NCI-H510A treated with DMSO at 0.1 percent for 48 hours (cell line): ENCODE results near the gene UTF1.

Source experiments
- DNase-seq: peaks from one replicate; lab custom pipeline; 2025; lab: John Stamatoyannopoulos, UW

The UTF1 gene

DNA sequence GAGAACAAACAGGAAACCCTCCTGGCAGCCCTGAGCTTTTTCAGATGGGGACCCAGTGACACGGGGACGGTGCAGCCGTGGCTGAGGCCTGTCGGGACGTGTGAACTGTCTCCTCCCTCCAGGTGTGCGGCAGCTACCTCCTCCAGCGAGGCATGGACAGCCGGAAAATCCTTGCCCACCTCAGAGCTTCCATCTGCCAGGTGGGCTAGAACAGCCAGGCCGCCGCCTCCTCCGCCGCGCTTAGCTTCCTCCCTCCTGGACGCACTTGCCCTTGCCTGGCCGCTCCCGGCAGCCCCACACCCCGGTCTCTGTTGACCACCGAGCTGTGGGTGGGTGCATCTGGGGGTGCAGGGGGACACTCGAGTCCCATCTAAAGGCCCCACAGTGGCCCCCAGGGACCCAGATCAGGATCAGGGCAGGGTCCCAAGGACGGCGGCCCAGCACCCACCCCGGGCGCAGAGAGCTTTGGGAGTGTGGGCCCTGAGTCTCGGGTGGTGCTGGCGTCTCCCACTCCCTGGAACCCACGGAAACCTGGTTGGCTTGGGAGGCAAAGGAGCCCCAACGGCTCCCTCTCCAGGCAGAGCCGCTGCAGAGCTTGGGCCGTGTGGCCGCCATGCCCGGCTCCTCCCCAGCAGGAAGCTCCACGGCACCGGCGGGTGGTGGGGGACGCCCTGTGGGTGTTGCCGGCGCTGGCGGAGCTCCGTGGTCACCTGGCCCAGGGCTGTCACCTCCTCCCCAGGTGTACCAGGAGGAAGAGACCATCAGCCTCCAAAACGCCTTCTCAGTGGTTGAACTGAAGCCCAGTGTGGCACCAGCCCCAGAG is 32.9 kb upstream of the UTF1 start:
- DNase-seq, result no peak

DNA sequence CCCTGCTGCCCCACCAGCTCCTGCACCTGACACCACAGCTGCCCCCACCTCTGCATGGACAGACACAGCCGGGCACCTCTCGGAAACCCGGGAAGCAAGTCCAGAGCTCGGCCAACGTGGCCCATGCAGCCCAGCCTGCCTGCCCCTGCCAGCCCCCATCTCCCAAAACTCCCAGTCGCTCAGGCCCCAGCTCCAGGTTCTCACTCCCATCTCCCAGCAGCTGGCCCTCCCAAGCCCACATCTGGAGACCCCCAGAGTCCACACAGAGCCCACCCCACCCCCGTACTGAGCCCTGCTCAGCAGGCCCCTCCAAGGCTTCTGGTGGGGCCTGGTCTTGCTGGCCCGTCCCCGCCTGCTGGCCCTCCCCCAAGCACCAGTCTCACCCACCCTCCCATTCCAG is 32.2 kb upstream of the UTF1 start:
- DNase-seq, result no peak

DNA sequence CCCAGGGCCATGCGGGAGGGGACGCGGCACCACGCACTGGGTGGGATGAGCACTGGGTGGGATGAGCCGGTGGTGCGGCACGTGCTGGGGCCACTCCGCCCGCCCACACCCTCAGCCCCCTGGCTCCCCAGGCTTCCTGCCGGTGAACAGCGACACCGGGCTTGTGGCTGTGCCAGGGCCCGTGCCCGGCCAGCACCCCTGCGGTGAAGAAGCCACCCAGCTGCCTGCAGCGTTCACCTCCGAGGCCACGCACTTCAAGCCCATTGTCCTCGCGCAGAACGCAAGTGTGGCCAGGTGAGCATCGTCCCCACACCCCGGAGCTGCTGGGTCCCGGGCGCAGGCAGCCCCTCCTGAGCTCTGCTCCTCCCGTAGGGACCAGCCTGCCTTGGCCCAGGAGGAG is 31.8 kb upstream of the UTF1 start:
- no peak for DNase-seq

DNA sequence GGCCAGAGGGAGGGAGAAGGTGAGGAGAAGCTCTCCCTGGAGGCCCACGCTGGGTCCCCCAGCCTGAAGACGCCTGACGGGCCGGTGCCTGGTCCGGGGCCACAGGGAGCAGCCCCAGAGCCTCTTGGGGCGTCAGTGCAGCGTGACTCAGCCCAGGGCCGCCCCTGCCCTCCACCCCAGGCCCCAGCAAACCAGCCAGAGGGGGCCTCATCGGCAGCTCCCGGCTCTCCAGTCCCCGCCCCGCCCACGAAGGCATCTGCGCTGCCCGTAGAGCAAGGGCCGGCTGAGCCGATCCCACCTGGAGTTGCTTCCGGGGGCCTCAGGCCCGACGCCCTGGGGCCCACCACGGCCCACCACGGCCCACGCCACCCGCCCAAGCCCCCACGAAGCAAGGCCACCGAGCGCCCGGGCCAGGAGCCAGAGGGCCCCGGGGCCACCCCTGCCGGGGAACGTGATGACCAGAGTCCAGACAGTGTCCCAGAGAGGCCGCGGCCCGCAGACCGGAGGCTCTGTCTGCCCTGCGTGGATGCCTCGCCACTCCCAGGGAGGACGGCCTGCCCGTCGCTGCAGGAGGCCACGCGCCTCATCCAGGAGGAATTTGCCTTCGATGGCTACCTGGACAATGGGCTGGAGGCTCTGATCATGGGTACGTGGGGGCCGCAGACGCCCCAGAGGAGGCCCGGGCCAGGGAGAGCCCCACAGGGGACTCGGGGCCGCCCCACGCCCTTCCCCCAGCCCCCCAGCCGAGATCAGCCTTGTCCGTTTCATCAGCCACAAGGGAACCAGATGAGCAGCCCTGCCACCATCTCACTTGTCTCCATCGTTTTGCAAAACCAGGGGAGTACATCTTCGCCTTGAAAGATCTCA is 31.2 kb upstream of the UTF1 start:
- no peak for DNase-seq

DNA sequence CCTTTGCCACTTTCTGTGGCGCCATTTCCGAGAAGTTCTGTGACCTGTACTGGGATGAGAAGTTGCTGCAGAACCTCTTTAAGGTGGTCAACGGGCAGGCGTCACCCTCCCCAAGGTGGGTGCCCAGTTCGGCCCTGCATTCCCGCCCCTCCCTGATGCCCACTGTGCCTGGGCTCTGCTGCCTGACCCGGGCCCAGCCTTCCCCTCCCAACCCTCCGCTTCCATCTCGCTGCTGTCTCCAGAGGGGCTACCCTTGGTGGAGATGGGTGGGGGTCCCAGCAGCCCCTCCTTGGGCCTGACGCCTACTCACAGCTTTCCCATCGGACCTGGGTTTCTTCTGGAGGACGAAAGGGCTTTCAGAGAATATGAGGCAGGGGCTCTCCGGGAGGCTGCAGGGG is 30.5 kb upstream of the UTF1 start:
- no peak for DNase-seq

DNA sequence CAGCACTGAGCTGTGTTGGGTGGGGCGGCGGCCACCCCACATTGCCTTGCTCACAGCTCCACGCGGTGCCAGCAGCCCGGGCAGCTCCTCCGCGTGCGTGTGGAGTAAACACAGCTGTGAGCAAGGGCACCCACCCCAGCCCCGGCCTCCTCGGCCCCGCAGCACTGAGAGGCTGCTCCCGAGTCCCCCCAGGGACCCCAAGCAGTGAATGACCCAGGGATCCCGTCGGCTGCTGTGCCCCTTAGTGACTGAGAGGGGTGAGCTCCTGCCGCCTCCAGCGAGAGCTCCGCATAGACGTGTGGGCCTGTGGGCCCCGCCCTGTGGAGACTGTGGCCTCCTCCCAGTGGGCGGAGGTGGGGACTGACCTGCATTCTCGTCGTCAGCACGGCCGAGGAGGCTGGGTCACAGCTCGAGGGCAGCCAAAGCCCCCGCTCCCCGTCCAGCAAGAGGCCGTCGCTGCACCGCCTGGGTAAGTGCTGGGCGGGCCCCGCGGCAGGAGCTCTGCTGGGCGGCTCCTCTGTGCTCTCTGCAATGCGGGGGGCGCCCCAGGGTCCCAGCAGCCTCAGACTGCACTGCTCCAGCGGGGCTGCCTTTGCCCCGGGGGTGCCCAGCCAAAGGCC is 29.9 kb upstream of the UTF1 start:
- DNase-seq, result no peak

DNA sequence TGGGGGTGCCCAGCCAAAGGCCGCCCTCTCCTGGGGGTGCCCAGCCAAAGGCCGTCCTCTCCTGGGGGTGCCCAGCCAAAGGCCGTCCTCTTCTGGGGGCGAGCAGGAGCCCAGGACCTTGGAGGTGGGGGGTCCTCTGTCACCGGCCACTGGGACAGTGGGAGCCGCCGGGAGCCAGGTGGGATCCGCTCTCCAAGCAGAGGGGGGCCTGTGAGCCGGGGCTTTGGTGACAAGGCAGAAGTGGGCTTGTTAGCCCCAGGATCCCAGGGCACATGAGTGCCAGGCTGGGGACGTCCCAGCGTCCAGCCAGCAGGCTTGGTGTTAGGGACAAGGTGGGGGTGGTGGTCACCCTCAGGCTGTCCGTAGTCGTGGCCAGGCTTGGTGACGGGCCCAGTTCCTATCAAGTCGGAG is 29.4 kb upstream of the UTF1 start:
- no peak for DNase-seq

DNA sequence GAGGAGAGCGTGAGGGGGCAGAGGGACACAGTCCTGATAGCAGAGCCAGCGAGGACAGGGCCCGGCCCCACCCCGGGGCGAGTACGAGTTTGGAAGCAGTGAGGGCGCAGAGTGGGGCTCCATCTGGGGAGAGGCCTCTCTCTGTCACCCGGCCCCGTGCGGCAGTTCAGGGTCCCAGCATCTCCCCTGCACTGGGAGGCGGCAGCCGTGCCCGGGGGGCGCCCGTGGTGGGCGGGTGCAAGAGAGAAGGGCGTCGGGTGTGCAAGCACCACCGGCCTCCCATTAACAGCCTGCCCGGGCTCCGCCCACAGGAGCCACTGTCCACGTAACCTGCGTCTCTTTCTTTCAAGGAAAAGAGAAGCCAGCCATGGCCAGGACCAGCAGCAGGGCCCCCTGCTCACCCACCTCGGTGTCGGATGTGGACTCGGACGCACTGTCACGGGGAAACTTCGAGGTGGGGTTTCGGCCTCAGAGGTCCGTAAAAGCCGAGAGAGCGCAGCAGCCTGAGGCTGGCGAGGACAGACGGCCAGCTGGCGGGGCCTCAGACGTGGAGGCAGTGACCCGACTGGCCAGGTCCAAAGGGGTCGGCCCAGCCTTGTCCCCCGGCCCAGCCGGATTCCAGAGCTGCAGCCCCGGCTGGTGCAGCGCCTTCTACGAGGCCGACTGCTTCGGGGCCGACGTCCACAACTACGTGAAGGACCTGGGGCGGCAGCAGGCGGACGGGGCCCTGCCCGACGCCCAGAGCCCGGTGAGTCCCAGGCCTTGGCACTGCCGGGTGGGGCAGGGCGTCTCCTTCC is 28.7 kb upstream of the UTF1 start:
- no peak for DNase-seq

DNA sequence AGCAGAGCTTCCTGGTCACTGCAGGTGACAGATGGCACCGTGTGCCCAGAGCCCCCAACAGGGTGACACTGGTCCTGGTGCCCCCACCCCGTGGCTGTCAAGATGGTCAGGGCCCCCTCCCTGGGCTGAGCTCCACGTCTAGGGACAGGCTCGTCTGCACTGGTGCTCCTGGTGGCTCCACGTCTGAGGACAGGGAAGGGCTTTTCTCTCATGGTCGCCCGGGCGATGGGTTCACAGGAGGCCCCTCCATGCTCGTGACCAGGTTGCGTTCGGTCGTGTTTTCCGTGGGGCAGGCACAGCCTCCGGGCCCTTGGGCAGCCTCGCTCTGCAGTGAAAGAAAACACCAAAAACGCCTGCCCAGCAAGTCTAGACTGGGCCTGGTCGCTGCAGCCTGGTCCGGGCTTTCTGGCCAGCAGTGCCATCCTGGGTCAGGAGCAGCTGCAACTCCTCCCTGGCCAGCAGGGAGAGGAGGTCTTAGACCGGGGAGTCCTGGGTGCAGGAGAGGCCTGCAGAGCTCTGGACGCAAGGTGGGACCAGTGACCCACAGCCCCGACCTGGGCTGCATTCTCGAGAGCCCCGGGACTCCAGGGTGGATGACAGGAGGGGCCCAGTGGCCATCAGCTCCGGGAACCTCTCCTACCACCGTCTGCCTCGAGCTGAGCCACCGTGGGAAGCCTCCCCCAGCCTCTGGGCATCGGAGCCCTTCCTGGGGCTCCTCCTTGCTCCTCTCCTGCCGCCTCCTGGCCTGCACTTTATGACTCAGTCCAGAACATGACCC is 27.9 kb upstream of the UTF1 start:
- DNase-seq, result no peak

DNA sequence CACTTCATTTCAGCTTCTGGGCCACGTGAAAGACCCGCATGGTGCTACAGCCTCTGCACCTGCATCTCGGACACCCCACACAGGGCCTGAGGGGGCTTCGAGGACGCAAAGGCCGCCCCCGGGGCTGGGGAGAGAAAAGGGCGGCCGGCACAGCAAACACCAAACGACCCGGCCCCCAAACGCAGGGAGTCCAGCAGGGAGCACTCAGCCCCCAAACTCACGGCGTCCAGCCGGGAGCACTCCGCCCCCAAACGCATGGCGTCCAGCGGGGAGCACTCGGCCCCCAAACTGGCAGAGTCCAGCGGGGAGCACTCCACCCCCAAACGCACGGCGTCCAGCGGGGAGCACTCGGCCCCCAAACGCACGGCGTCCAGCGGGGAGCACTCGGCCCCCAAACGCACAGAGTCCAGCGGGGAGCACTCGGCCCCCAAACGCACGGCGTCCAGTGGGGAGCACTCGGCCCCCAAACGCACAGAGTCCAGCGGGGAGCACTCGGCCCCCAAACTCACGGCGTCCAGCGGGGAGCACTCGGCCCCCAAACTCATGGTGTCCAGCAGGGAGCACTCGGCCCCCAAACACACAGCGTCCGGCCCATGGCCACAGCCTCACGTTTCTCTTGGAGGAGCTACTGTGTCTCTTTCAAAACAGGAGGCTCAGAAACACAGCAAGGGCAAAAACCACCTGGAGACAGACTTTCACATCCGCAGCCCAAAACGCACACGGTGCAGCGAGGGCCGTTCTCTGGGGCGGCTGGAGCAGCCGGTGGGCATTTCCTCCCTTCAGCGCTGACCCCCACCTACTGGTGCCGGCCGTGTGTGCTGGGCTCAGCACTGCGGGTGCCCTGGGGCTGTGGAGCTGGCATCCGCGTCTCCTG is 27.0 kb upstream of the UTF1 start:
- no peak for DNase-seq

DNA sequence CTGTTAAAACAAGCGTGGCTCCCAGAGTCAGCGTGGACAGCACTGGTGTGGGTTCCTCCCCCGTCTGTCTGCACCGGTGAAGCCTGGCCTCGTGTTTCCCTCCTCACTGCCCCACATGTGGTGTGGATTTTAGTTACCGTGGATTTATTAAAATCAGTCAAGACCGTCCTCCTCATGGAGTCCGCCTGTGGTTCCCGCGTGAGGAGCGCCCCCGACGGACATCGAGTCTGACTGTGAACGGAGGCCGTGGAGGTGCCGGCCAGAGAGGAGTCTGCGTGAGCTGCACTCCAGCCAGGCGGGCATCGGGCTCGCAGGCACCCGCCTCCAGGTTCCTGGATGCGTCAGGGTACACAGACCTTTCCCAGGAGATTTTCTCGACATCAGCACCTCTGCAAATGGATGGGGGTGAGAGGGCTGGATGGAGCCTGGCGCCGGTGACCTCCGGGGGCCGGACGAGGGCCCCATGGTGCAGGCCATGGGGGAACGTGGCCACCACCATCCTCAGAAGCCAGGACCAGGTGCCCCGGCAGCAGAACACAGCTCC is 26.3 kb upstream of the UTF1 start:
- no peak for DNase-seq

DNA sequence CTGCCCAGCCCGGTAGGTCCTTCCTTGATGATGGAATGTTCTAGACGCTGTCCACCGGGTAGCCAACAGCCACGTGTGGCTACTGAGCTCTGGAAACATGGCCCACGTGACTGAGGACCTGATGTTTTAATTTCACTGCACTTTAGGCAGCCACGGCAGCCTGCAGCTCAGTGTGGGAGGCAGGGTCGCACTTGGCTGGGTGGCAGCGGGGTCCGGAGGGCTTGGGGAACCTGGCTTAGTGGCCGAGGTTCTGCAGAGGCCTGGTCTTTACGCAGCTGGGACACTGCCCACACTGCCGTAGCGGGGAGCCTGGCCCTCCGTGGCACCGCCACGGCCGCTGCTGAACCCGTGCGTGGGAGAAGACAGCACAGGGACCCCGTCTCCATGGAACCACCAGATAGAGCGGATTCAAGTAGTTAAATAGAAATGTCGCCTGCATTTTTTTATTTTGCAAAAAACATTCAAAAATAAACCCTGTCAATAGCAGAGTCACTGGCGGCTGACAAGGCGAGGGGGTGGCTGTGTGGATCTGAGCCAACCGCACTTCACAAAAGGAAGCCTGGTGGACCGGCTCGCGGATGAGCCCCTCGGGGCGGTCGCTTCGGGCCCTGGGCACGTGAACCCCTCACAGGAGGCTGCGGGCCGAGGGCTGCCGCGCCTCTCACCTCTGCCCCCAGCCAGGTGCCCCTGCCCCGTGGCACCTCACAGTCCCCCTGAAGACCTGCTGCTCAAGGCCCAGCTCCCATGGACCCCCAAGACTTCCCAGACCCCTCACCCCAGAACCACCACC is 25.6 kb upstream of the UTF1 start:
- no peak for DNase-seq

DNA sequence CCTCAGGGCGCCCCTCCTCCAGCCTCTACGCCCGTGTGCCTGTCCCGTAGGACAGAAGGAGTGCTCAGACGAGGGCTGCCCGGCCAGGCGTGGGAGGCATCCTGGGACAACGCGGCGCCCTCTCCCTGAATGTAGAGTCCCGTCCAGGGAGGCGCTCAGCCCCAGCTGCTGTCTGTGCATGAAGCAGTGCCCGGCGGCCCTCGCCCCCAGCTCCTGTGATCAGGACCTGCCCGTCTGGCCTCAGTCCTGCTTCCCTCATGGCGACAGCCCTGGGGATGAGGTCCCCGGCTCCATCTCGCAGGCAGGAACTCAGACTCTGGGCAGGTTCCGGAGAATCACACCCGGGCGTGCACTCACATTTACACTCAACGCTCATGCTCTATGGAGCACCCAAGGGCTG is 24.9 kb upstream of the UTF1 start:
- DNase-seq, result no peak

DNA sequence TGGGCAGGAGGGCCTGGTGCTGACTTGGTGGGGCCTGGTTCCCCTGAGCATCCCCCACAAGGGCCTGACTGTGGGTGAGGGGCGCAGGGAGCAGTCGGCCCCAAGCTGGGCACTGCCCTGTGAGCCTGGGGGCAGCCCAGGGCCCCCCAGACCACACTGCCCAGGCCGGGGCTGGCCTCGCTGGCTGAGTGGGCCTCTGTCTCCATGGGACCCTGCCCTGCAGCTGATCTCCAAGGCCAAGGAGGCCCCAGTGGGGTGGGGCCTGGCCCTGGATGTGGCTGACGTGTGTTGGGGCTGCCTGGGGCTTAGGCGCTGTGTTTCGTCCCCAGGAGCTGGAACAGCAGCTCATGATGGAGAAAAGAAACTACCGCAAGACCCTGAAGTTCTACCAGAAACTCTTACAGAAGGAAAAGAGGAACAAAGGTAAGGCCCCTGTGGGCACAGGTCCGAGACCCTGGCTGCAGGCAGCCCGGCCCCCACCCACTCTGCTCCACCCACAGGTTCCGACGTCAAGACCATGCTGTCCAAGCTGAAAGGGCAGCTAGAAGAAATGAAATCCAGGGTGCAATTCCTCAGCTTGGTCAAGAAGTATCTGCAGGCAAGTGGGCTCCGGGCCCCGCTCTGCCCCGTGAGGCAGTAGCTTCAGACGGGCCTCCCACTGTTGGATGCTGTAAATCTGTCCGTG is 23.5 kb upstream of the UTF1 start:
- DNase-seq, result no peak

DNA sequence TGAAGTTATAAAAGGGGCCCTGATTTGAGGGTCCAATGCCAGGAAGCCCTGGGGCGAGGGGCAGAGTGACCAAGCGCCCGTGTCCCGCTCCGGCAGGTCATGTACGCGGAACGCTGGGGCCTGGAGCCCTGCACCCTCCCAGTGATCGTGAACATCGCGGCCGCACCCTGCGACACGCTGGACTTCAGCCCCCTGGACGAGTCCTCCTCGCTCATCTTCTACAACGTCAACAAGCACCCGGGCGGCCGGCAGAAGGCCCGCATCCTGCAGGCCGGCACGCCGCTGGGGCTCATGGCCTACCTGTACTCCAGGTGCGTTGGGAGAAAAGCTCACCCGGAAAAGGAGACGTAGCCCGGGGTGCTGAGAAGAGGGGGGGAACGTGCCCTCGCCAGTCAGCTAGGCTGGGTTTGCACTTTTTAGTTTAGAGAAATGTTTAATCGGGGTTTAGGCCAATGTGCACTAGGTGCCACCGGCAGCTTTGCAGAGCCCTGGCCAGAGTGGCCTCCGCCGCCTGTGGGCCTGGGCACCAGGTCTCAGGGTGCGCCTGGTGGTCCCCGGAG is 22.9 kb upstream of the UTF1 start:
- no peak for DNase-seq

DNA sequence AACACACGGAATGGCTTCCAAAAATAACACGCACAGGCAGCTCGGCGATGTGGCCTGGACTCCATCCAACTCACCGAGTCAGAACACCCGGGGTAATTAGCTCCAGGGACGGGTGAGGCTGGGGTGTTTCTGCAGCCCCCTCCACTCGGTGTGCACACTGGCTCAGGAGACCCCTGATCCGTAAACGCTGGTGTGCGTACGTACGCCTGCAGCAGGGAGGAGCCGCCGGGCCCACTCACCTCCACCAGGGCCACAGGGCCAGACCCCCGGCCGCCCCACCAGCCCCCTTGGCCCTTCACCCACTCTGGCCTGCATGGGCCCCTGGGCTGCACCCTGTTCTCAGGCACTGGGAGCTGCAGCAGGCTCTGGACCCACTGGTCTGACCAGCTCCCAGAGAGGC is 22.4 kb upstream of the UTF1 start:
- no peak for DNase-seq

DNA sequence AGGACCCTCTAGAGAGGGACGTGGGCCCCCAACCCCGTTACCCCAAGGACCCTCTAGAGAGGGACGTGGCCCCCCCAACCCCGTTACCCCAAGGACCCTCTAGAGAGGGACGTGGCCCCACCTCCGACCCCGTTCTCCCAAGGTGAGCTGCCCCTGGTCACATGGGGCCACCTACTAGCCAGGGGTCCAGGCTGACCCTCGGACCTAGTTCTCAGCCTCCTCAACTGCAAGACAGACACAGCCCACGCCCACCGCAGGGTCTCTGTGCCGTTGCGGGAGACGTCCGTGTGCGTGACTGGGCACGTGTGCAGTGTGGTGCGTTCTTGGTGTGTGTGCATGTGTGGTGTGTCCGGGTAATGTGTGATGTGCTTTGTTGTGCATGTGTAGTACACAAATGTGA is 21.6 kb upstream of the UTF1 start:
- DNase-seq, result no peak

DNA sequence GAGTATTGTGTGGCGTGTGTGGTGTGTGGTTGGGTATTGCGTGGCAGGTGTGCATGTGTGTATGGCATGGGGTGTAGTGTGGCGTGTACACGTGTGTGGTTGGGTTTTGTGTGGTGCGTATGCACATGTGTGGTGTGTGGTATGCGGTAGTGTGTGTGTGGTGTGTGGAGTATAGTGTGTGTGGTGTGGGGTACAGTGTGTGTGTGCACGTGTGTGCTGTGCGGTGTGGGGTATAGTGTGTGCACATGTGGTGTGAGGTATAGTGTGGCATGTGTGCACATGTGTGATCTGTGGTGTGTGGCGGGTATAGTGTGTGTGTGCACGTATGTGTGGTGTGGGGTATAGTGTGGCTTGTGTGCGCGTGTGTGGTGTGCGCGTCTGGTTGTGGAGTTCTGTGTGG is 20.9 kb upstream of the UTF1 start:
- no peak for DNase-seq
